H9 (cell line): ENCODE data around the gene FAM163B. TPM values are rescaled to one million over a fixed set of nuclear protein-coding genes. Genes with fewer than 3 reads are reported as not detected.

Experiments used
- DNase-seq: peaks from one replicate; pipeline ENCODE4 v3.0.0-alpha.2; 2017
- H2AFZ ChIP-seq: one replicate; pipeline ENCODE4 v1.6.1; 2013; ENCODE audit warnings: mild to moderate bottlenecking, low read length, control low read depth, moderate library complexity
- H2AK5ac ChIP-seq: 2 replicates; pipeline ENCODE4 v1.6.1; 2013; ENCODE audit warnings: low read length, control low read depth, mixed read lengths; ENCODE audit not compliant: insufficient read length
- H2BK120ac ChIP-seq: one replicate; pipeline ENCODE4 v1.6.1; 2013; ENCODE audit warnings: low read depth, mild to moderate bottlenecking, low read length, control low read depth, inconsistent platforms; ENCODE audit not compliant: poor library complexity, severe bottlenecking
- H2BK12ac ChIP-seq: 2 replicates; pipeline ENCODE4 v1.6.1; 2013; ENCODE audit warnings: low read length, control low read depth, mixed read lengths, low read depth; ENCODE audit not compliant: insufficient read length
- H2BK15ac ChIP-seq: 2 replicates; pipeline ENCODE4 v1.6.1; 2013; ENCODE audit warnings: low read depth, low read length, control low read depth
- H2BK20ac ChIP-seq: one replicate; pipeline ENCODE4 v1.6.1; 2013; ENCODE audit warnings: low read depth, mild to moderate bottlenecking, low read length, control low read depth, inconsistent platforms; ENCODE audit not compliant: poor library complexity, severe bottlenecking
- H2BK5ac ChIP-seq: 2 replicates; pipeline ENCODE4 v1.6.1; 2013; ENCODE audit warnings: low read length, control low read depth, mixed read lengths; ENCODE audit not compliant: insufficient read length
- H3K14ac ChIP-seq: 2 replicates; pipeline ENCODE4 v1.6.1; 2013; ENCODE audit warnings: low read length, control low read depth; ENCODE audit not compliant: insufficient read depth
- H3K18ac ChIP-seq: 2 replicates; pipeline ENCODE4 v1.6.1; 2013; ENCODE audit warnings: low read depth, mild to moderate bottlenecking, mixed read lengths, low read length, control low read depth; ENCODE audit not compliant: insufficient read length
- H3K23ac ChIP-seq: 2 replicates; pipeline ENCODE4 v1.6.1; 2013; ENCODE audit warnings: low read length, control low read depth, mixed read lengths, low read depth; ENCODE audit not compliant: insufficient read length
- H3K23me2 ChIP-seq: 2 replicates; pipeline ENCODE4 v1.6.1; 2013; ENCODE audit warnings: low read depth, mild to moderate bottlenecking, mixed read lengths, low read length, control low read depth; ENCODE audit not compliant: insufficient read length, poor library complexity, severe bottlenecking
- H3K27ac ChIP-seq: 2 replicates; pipeline ENCODE4 v1.5.1; 2013; ENCODE audit warnings: low read length, control low read depth, mixed read lengths, low read depth; ENCODE audit not compliant: insufficient read length
- H3K27me3 ChIP-seq: 2 replicates; pipeline ENCODE4 v1.6.1; 2013; ENCODE audit warnings: low read length, control low read depth, inconsistent platforms; ENCODE audit not compliant: insufficient read depth
- H3K4ac ChIP-seq: 2 replicates; pipeline ENCODE4 v1.6.1; 2013; ENCODE audit warnings: low read depth, mild to moderate bottlenecking, control low read depth, inconsistent platforms, low read length, moderate library complexity
- H3K4me1 ChIP-seq: 2 replicates; pipeline ENCODE4 v1.6.1; 2013; ENCODE audit warnings: low read length, control low read depth, inconsistent platforms; ENCODE audit not compliant: insufficient read depth
- H3K4me2 ChIP-seq: 2 replicates; pipeline ENCODE4 v1.6.1; 2013; ENCODE audit warnings: low read length, control low read depth, mixed read lengths; ENCODE audit not compliant: insufficient read length, insufficient read depth
- H3K56ac ChIP-seq: 2 replicates; pipeline ENCODE4 v1.6.1; 2013; ENCODE audit warnings: low read depth, mild to moderate bottlenecking, mixed read lengths, low read length, control low read depth; ENCODE audit not compliant: insufficient read length
- H3K79me1 ChIP-seq: 2 replicates; pipeline ENCODE4 v1.6.1; 2013; ENCODE audit warnings: low read depth, mild to moderate bottlenecking, moderate library complexity, low read length, control low read depth, inconsistent platforms; ENCODE audit not compliant: insufficient read depth, poor library complexity, severe bottlenecking
- H3K79me2 ChIP-seq: 2 replicates; pipeline ENCODE4 v1.6.1; 2013; ENCODE audit warnings: low read length, control low read depth, inconsistent platforms; ENCODE audit not compliant: insufficient read depth
- H3K9ac ChIP-seq: 2 replicates; pipeline ENCODE4 v1.6.1; 2013; ENCODE audit warnings: low read length, control low read depth, mixed read lengths; ENCODE audit not compliant: insufficient read length; ENCODE audit errors: extremely low read depth
- H3K9me3 ChIP-seq: one replicate; pipeline ENCODE4 v1.6.1; 2013; ENCODE audit warnings: low read depth, low read length, inconsistent platforms; ENCODE audit not compliant: control insufficient read depth
- H3T11ph ChIP-seq: one replicate; pipeline ENCODE4 v1.6.1; 2013; ENCODE audit warnings: mild to moderate bottlenecking, low read length, control low read depth, inconsistent platforms
- H4K20me1 ChIP-seq: one replicate; pipeline ENCODE4 v1.6.1; 2013; ENCODE audit not compliant: control insufficient read depth, insufficient read length, insufficient read depth
- H4K5ac ChIP-seq: 2 replicates; pipeline ENCODE4 v1.6.1; 2013; ENCODE audit warnings: low read depth, mild to moderate bottlenecking, mixed read lengths, low read length, control low read depth; ENCODE audit not compliant: insufficient read length
- H4K8ac ChIP-seq: replicated peaks from 2 replicates; pipeline ENCODE4 v1.6.1; 2013; ENCODE audit warnings: low read length, control low read depth, mixed read lengths, low read depth; ENCODE audit not compliant: insufficient read length
- H4K91ac ChIP-seq: 2 replicates; pipeline ENCODE4 v1.6.1; 2013; ENCODE audit warnings: low read depth, mild to moderate bottlenecking, moderate library complexity, mixed read lengths, low read length, control low read depth; ENCODE audit not compliant: insufficient read length
- H3K27ac Mint-ChIP-seq, 3 experiments: 2 replicates in 2 of 3; 3 replicates in 1 of 3; pipeline ENCODE4 v1.8.0; 2020 to 2021; ENCODE audit warnings: mixed read lengths in 3 of 3, mild to moderate bottlenecking in 1 of 3, moderate library complexity in 1 of 3
- H3K27me3 Mint-ChIP-seq: 2 replicates; pipeline ENCODE4 v1.8.0; 2021; ENCODE audit warnings: low read depth, mild to moderate bottlenecking, moderate library complexity, mixed read lengths
- H3K36me3 Mint-ChIP-seq, 3 experiments: 2 replicates in 2 of 3; 3 replicates in 1 of 3; pipeline ENCODE4 v1.8.0; 2020 to 2021; ENCODE audit warnings: low read depth in 3 of 3, mixed read lengths in 3 of 3; ENCODE audit not compliant: insufficient read depth in 1 of 3
- H3K4me1 Mint-ChIP-seq, 2 experiments: 2 replicates each; pipeline ENCODE4 v1.8.0; 2020; ENCODE audit warnings: mixed read lengths in 2 of 2
- H3K4me3 Mint-ChIP-seq, 2 experiments: 2 replicates in 1 of 2; 3 replicates in 1 of 2; pipeline ENCODE4 v1.8.0; 2020 to 2021; ENCODE audit warnings: mild to moderate bottlenecking in 2 of 2, mixed read lengths in 2 of 2, moderate library complexity in 1 of 2
- H3K9me3 Mint-ChIP-seq, 2 experiments: 2 replicates in 1 of 2; 3 replicates in 1 of 2; pipeline ENCODE4 v1.8.0; 2020; ENCODE audit warnings: mild to moderate bottlenecking in 2 of 2, mixed read lengths in 2 of 2, moderate library complexity in 1 of 2
- CTCF ChIP-seq: fragments of 200-600 bp; sonication (generic); conservative IDR thresholded peaks from 3 replicates; pipeline ENCODE4 v1.8.0; 2021; ENCODE audit warnings: antibody characterized with exemption, mild to moderate bottlenecking
- WGBS: extraction: QIAGEN DNeasy Blood & Tissue Kit; methylation state at CpG from one replicate; pipeline ENCODE4 v1.1.7; 2013; ENCODE audit warnings: missing lambda C conversion rate, low lambda C conversion rate, mixed read lengths; ENCODE audit not compliant: insufficient read length; ENCODE audit errors: extremely low coverage; 5-methylcytosine and 5-hydroxymethylcytosine counted together
- total RNA-seq: library from RNA; stranded (reverse); gene quantifications from 2 replicates; pipeline ENCODE4 v1.2.1, GENCODE V29; 2021

FAM163B gene
- total RNA-seq, 1 experiment from 2014 or later = 0.39 TPM

- H3K9ac ChIP-seq = no peak overlapping the region
- no peak overlapping the region for H2BK120ac ChIP-seq
- no peaks in the 10 kb centered on the region for H3K23me2 ChIP-seq
- H3K4me1 Mint-ChIP-seq = peaks cover 27 to 42% of the 10 kb centered on the region in 2 experiments
- no peak overlapping the region for H4K91ac ChIP-seq
- WGBS = no CpG with 5 or more reads among the region's 8 CpGs
- H3K27ac Mint-ChIP-seq = peak overlapping the region in 2 of 3 experiments; percentile 18 to 32; a peak in 1 of 7 replicates
- H3K18ac ChIP-seq = no peak overlapping the region
- no peak overlapping the region for H4K5ac ChIP-seq
- no peak overlapping the region for H3K4ac ChIP-seq
- no peak overlapping the region for H4K8ac ChIP-seq
- no peak overlapping the region for H2BK15ac ChIP-seq
- H2BK5ac ChIP-seq = no peak overlapping the region
- peaks cover 6% of the 10 kb centered on the region for H3K4me1 ChIP-seq
- H2AK5ac ChIP-seq = no peak overlapping the region
- H3K4me3 Mint-ChIP-seq = no peak overlapping the region
- H3K56ac ChIP-seq = no peak overlapping the region
- no peaks in the 10 kb centered on the region for H3K9me3 ChIP-seq
- no peaks in the 10 kb centered on the region for H3K9me3 Mint-ChIP-seq
- no peaks in the 10 kb centered on the region for H3K36me3 Mint-ChIP-seq
- no peak overlapping the region for H3T11ph ChIP-seq
- no peak overlapping the region for H3K23ac ChIP-seq
- H2AFZ ChIP-seq = no peak overlapping the region
- no peaks in the 10 kb centered on the region for H4K20me1 ChIP-seq
- H3K27me3 ChIP-seq = no peaks in the 10 kb centered on the region
- no peak for TF ChIP-seq CTCF
- no peak overlapping the region for H3K4me2 ChIP-seq
- no peak overlapping the region for H2BK12ac ChIP-seq
- H3K27ac ChIP-seq = no peak overlapping the region
- H2BK20ac ChIP-seq = no peak overlapping the region
- H3K79me2 ChIP-seq = no peaks in the 10 kb centered on the region
- DNase-seq = no peak
- H3K14ac ChIP-seq = peak overlapping the region; percentile 7; the same call in 1 of the 2 replicates
- no peaks in the 10 kb centered on the region for H3K79me1 ChIP-seq
- peaks cover 3% of the 10 kb centered on the region for H3K27me3 Mint-ChIP-seq
These were observed 28.9 kb upstream of the FAM163B start for GRCh38 chr9:133638076-133638475.
